K562 (cell line): ENCODE measurements around the gene COQ9. TPM values are rescaled to one million over a fixed set of nuclear protein-coding genes. Genes with fewer than 3 reads are reported as not detected.
A peak's percentile ranks its signal among the peaks of the same experiment; 100 is the strongest.

ENCODE experiments used
- CCNT2 ChIP-seq: IDR thresholded peaks from 2 replicates; pipeline ENCODE4 v1.6.1; 2011; ENCODE audit warnings: borderline replicate concordance, low read depth, mild to moderate bottlenecking, moderate library complexity, mixed read lengths, low read length; ENCODE audit not compliant: insufficient read length; ENCODE audit errors: extremely low read depth
- CEBPG ChIP-seq, 3 experiments: fragments of 200-800 bp in 1 of 3; sonication (Bioruptor generic) in 1 of 3; sonication (generic) in 1 of 3; formaldehyde crosslinking in 1 of 3; IDR thresholded peaks in 2 of 3; conservative IDR thresholded peaks in 1 of 3; 2 replicates each; pipeline versions ENCODE4 v1.6.1 to v1.8.0; 2016 to 2022; ENCODE audit warnings: missing compliant biosample characterization in 2 of 3, missing genetic modification characterization in 2 of 3, mild to moderate bottlenecking in 1 of 3, missing genetic modification reagents in 1 of 3
- COPS2 ChIP-seq: fragments of 450-650 bp; conservative IDR thresholded peaks from 2 replicates; pipeline ENCODE4 v1.6.1; 2016; ENCODE audit warnings: mild to moderate bottlenecking, moderate library complexity
- KDM1A ChIP-seq, 2 experiments: fragments of 450-650 bp; IDR thresholded peaks; 2 replicates each; pipeline ENCODE4 v1.6.1; 2016; ENCODE audit warnings: mild to moderate bottlenecking in 2 of 2
- KLF1 ChIP-seq: fragments of 450-650 bp; IDR thresholded peaks from 2 replicates; pipeline ENCODE4 v1.6.1; 2016; ENCODE audit warnings: missing genetic modification characterization, missing compliant biosample characterization
- MTF1 ChIP-seq: fragments of 250-450 bp; sonication (Bioruptor Pico); IDR thresholded peaks from 2 replicates; pipeline ENCODE4 v1.9.0; 2021; ENCODE audit warnings: moderate library complexity, mild to moderate bottlenecking, inconsistent platforms, borderline replicate concordance
- MYNN ChIP-seq, 2 experiments: sonication (generic); formaldehyde crosslinking in 1 of 2; IDR thresholded peaks; 2 replicates each; pipeline versions ENCODE4 v1.5.0 to v1.6.1; 2016 to 2020; ENCODE audit warnings: antibody characterized with exemption in 1 of 2, missing genetic modification reagents in 1 of 2
- NCOA1 ChIP-seq: fragments of 450-650 bp; IDR thresholded peaks from 2 replicates; pipeline ENCODE4 v1.6.1; 2016; ENCODE audit warnings: low read depth
- POLR2A ChIP-seq: fragments of 450-650 bp; conservative IDR thresholded peaks from 2 replicates; pipeline ENCODE4 v1.6.1; 2016
- SMAD4 ChIP-seq: fragments of 250-450 bp; sonication (Bioruptor Pico); conservative IDR thresholded peaks from 2 replicates; pipeline ENCODE4 v1.8.0; 2021; ENCODE audit warnings: inconsistent platforms, mild to moderate bottlenecking, moderate library complexity
- SMARCB1 ChIP-seq: IDR thresholded peaks from 2 replicates; pipeline ENCODE4 v1.6.1; 2011; ENCODE audit warnings: improper control_type of control experiment, low read depth; ENCODE audit not compliant: insufficient read length
- SRSF9 ChIP-seq: fragments of 200-400 bp; formaldehyde crosslinking; IDR thresholded peaks from 2 replicates; pipeline ENCODE4 v1.6.1; 2017; ENCODE audit warnings: low read depth, low read length, borderline replicate concordance
- THAP12 ChIP-seq: fragments of 250-450 bp; sonication (Bioruptor Pico); IDR thresholded peaks from 2 replicates; pipeline ENCODE4 v1.9.0; 2021; ENCODE audit warnings: mild to moderate bottlenecking, inconsistent platforms
- VEZF1 ChIP-seq: fragments of 200-800 bp; sonication (Bioruptor generic); IDR thresholded peaks from 2 replicates; pipeline ENCODE4 v1.6.1; 2017; ENCODE audit warnings: missing genetic modification characterization, missing compliant biosample characterization
- ZBTB2 ChIP-seq: fragments of 450-650 bp; IDR thresholded peaks from 2 replicates; pipeline ENCODE4 v1.6.1; 2016; ENCODE audit warnings: antibody characterized with exemption
- ZKSCAN3 ChIP-seq: fragments of 250-450 bp; sonication (Bioruptor Pico); IDR thresholded peaks from 2 replicates; pipeline ENCODE4 v1.4.0; 2020
- ZNF224 ChIP-seq: sonication (generic); formaldehyde crosslinking; IDR thresholded peaks from 2 replicates; pipeline ENCODE4 v1.8.0; 2022; ENCODE audit warnings: mild to moderate bottlenecking, missing genetic modification reagents
- ZNF445 ChIP-seq: fragments of 250-450 bp; sonication (Bioruptor Pico); IDR thresholded peaks from 2 replicates; pipeline ENCODE4 v1.4.0; 2020; ENCODE audit warnings: low read depth, mild to moderate bottlenecking, moderate library complexity
- polyA plus RNA-seq, 8 experiments: library from polyadenylated mRNA; depleted of rRNA in 4 of 8; stranded (reverse) in 5 of 8; unstranded in 3 of 8; fragments of >200 nt; fragmentation: Nextera tagmentation in 2 of 8; fragmentation: Illumina TruSeq in 1 of 8; extraction: Ambion mirVana in 2 of 8; extraction: Trizol in 1 of 8; gene quantifications; 2 replicates each; pipeline versions ENCODE4 v1.2.1 to v1.2.3, GENCODE V29; 2011 to 2014; ENCODE audit warnings: inconsistent platforms in 1 of 8, missing spikeins in 1 of 8
- total RNA-seq, 7 experiments: library from RNA; depleted of rRNA in 6 of 7; stranded (reverse); fragments of >200 nt in 6 of 7; fragmentation: Illumina TruSeq in 2 of 7; extraction: Trizol in 2 of 7; gene quantifications; 2 replicates each; pipeline versions ENCODE4 v1.2.1 to v1.2.3, GENCODE V29; 2011 to 2021; ENCODE audit warnings: low replicate concordance in 1 of 7

Gene COQ9
- total and polyA plus RNA-seq, 9 of the 15 experiments (the other 6 are each of a cell fraction or from before 2014, with no cell fraction given), result 35.0 to 139 (median 71.4) TPM

GRCh38 chr16:57447186-57447962 lies at the start of gene COQ9, which contains the start of gene CIAPIN1 (continued):
- TF ChIP-seq SRSF9 (no peak), CEBPG (CRISPR knock-in tag; IDR thresholded peaks at IDR 0.05) (no peak), CEBPG (tag; conservative IDR thresholded peaks at IDR 0.05 in 1 of 2, IDR thresholded peaks at IDR 0.05 in 1 of 2) (no peak), MTF1 (no peak), COPS2 (no peak), KDM1A (IDR thresholded peaks at IDR 0.05) (no peak), VEZF1 (CRISPR knock-in tag) (peak; percentile 64), KLF1 (tag) (no peak; the same call in 1 of the 2 replicates), ZNF224 (CRISPR knock-in tag) (no peak), THAP12 (CRISPR knock-in tag) (peak; percentile 84; the same call in 1 of the 2 replicates), NCOA1 (no peak), ZKSCAN3 (CRISPR knock-in tag) (no peak), POLR2A (peak; percentile 93), ZBTB2 (peak; percentile 91), SMARCB1 (no peak), MYNN (IDR thresholded peaks at IDR 0.05) (no peak), MYNN (CRISPR knock-in tag; IDR thresholded peaks at IDR 0.05) (no peak), ZNF445 (CRISPR knock-in tag) (no peak), SMAD4 (no peak), CCNT2 (peak; percentile 67)
